HCT116 (cell line): Measurements from ENCODE around the gene INSL3.

Experiments
- ATF3 ChIP-seq: IDR thresholded peaks from 2 replicates; pipeline ENCODE4 v1.6.1; 2012
- CTCF ChIP-seq, 3 experiments: fragments of 200-600 bp in 1 of 3; sonication (generic) in 1 of 3; IDR thresholded peaks in 2 of 3; conservative IDR thresholded peaks in 1 of 3; 2 replicates each; pipeline ENCODE4 v1.5.1; 2012 to 2017; ENCODE audit warnings: low read depth in 2 of 3, low read length in 2 of 3, antibody characterized with exemption in 1 of 3, borderline replicate concordance in 1 of 3, control low read depth in 1 of 3, mild to moderate bottlenecking in 1 of 3, mixed read lengths in 1 of 3, mixed run types in 1 of 3, moderate library complexity in 1 of 3; ENCODE audit not compliant: insufficient read depth in 1 of 3
- EZH2 ChIP-seq: fragments of 200-600 bp; sonication (generic); IDR thresholded peaks from 2 replicates; pipeline ENCODE4 v1.6.1; 2017; ENCODE audit warnings: antibody characterized with exemption, mixed run types
- EZH2phosphoT487 ChIP-seq: fragments of 200-600 bp; IDR thresholded peaks from 2 replicates; pipeline ENCODE4 v1.6.1; 2018; ENCODE audit warnings: antibody characterized with exemption, borderline replicate concordance
- POLR2A ChIP-seq: IDR thresholded peaks from 2 replicates; pipeline ENCODE4 v1.7.0; 2011; ENCODE audit warnings: borderline replicate concordance; ENCODE audit not compliant: insufficient read depth, insufficient read length; ENCODE audit errors: extremely low read depth
- POLR2AphosphoS5 ChIP-seq: IDR thresholded peaks from 2 replicates; pipeline ENCODE4 v1.6.1; 2011; ENCODE audit warnings: mild to moderate bottlenecking, low read depth, low read length, moderate library complexity
- RAD21 ChIP-seq: IDR thresholded peaks from 2 replicates; pipeline ENCODE4 v1.6.1; 2012; ENCODE audit warnings: low read depth, mild to moderate bottlenecking

GRCh38 chr19:17784201-17785008 lies 36.9 kb downstream of the INSL3 start:
- TF ChIP-seq ATF3, result no peak
- no peak for TF ChIP-seq POLR2AphosphoS5
- no peak; the same call in none of the 2 replicates for TF ChIP-seq RAD21
- peak in 2 of 3 experiments; percentile 86 to 89; a peak in 5 of 6 replicates for TF ChIP-seq CTCF (IDR thresholded peaks at IDR 0.05 in 2 of 3, conservative IDR thresholded peaks at IDR 0.05 in 1 of 3; ENCODE audit: borderline replicate concordance in 1 of 3, insufficient read depth in 1 of 3, low read depth in 2 of 3, low read length in 2 of 3)
- TF ChIP-seq EZH2phosphoT487, result no peak
- TF ChIP-seq POLR2A, result no peak
- TF ChIP-seq EZH2, result no peak
